GM18519 (cell line): ENCODE measurements around the gene TUBAL3.
A peak's percentile ranks its signal among the peaks of the same experiment; 100 is the strongest.
"Not testable (repeated sequence)": the region's sequence is repeated elsewhere in the genome, so short reads cannot be mapped to it uniquely, and the experiment has no call there.

Experiments
- ATAC-seq: cut with Tn5 transposase; IDR thresholded peaks from one replicate; pipeline ENCODE4 v1.9.1; 2021; ENCODE audit warnings: mild to moderate bottlenecking, moderate library complexity; ENCODE audit not compliant: unreplicated experiment, low FRiP score

Gene TUBAL3

GRCh38 chr10:5385224-5385623, 19.4 kb downstream of the TUBAL3 start:
- no peak for ATAC-seq

- ATAC-seq, result no peak
Measured at GRCh38 chr10:5381187-5381586, 23.4 kb downstream of the TUBAL3 start.

- not testable (repeated sequence) for ATAC-seq
Measured at GRCh38 chr10:5380395-5380794, 24.2 kb downstream of the TUBAL3 start.

DNA sequence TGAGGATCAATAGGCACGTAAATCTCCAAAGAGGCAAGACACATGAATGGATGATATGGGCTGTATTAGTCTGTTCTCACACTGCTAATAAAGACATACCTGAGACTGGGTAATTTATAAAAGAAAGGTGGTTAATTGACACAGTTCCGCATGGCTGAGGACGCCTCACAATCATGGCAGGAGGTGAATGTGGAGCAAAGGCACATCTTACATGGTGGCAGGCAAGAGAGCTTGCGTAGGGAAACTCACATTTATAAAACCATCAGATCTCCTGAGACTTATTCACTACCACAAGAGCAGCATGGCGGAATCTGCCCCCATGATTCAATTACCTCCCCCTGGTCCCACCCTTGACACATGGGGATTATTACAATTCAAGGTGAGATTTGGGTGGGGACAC, 25.4 kb downstream of the TUBAL3 start:
- ATAC-seq, result not testable (repeated sequence)

DNA sequence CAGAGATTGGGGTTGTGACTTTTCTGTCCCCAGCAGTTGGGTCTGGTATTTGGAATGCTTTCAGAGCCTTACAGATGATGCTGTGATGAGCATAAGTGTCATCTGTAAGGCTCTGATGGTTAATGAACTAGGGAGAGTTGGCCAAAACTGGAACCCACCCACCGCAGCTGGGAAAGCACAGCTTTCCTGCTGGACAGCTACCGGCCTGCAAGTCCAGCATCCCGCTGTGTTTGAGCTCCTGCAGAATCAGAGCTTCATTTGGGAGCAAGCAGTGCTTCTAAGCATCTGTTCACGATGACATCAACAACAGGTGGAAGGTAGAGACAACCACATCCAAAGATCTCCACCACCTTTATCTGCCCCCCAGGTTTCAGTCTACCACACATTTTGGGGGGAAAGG, 28.2 kb downstream of the TUBAL3 start:
- ATAC-seq, result no peak

DNA sequence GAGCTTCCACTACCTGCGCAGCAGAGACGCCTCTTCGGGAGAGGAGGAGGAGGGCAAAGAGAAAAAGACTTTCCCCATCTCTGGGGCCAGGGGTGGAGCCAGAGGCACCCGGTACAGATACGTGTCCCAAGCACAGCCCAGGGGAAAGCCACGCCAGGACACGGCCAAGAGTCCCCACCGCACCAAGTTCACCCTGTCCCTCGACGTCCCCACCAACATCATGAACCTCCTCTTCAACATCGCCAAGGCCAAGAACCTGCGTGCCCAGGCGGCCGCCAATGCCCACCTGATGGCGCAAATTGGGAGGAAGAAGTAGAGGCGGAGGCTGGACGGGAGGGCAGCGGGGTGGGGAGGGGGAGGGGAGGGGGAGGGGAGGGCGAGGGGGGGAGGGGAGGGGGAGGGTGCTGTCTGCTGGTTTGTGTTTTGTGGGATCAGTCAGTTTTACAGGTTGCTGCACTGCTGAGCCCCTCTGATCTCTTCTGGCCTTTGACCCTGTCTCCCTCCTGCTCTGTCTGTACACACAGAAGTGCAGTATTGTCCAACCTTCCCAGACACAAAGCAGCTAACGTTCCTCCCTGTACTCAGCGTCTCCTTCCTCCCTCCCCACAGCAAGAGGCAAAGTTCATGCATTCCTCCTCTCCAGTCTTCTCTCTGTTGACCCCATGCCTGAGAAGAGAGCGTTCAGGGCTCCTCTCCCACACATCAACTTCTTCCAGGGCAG, 30.6 kb downstream of the TUBAL3 start:
- no peak for ATAC-seq

DNA sequence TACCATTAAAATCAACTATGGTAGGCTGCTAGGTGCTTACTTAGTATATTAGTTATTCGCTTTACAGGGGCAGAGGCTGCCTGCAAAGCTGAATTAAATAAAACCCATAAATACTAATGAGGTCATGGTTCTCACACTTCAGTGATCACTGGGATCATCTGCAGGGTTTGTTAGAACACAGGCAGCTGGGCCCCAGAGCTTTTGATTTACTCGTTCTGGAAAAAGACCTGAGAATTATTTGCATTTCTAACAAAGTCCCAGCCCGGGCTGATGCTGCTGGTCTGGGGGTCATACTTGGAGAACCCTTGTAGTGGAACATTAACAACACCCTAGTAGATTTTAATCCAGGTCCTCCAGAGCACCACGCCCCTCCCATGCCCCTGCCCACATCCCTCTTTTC, 31.3 kb downstream of the TUBAL3 start:
- no peak for ATAC-seq

- ATAC-seq, result no peak
Measured at GRCh38 chr10:5370493-5371352, 33.9 kb downstream of the TUBAL3 start.

DNA sequence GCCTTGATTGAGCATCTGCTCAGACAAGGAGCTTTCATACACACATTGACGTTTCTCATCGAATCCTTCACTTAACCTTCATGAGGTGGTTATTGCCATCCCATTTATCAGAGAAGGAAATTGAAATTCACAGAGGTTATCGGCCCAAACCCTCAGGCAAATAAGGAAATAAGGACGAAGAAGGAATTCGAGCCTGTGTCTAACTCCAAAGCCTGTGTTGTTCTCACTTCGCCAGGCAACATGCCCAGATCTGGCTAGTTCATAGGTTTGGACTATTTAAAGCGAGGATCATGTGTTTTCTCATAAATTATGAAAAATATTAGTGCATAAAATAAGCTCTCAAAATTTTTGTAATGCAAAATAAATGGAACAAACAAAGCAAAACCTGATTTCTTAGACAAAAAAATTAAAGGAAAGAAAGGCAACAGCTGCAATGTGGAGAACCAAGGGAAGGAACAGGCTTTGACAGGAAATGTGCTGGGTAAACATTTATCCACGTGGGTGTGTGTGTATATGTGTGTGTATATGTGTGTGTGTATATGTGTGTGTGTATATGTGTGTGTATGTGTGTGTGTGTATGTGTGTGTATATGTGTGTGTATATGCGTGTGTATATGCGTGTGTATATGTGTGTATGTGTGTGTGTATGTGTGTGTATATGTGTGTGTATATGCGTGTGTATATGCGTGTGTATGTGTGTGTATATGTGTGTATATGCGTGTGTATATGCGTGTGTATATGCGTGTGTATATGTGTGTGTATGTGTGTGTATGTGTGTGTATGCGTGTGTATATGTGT, 35.1 kb downstream of the TUBAL3 start:
- no peak for ATAC-seq

GRCh38 chr10:5365928-5366327, 38.7 kb downstream of the TUBAL3 start:
- ATAC-seq, result no peak

DNA sequence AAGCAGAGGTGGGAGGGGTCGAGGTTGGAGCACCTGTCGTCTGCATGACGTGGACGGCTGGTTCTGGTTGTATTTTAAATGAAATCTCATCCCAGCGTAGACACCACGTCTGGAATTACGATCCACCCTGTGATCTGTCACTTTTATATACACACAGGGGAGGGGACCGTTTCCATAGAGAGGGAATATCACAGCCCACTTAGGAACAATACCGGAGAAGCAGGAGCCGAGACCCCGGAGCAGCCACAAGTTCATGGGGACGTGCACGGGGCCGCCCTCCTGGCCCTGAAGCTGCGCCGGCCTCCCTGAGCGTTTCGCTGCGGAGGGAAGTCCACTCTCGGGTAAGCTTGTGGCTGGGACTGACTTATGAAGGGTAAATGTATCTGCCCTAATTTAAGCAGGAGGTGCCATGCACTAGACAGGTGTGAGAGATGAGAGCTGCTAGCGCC, 39.7 kb downstream of the TUBAL3 start, which contains the start of gene UCN3:
UCN3 (plus strand) TSS at position 77 of the 449 bp plus-strand sequence. CDS start 8,755 bp downstream, outside the sequence.
- no peak for ATAC-seq

GRCh38 chr10:5364374-5364773, 40.3 kb downstream of the TUBAL3 start:
- ATAC-seq, result no peak

- ATAC-seq, result no peak
Measured at GRCh38 chr10:5362873-5363272, 41.8 kb downstream of the TUBAL3 start.

GRCh38 chr10:5361966-5362365, 42.7 kb downstream of the TUBAL3 start:
- no peak for ATAC-seq

GRCh38 chr10:5360318-5360915, 44.2 kb downstream of the TUBAL3 start:
- no peak for ATAC-seq

GRCh38 chr10:5356302-5356763, 48.3 kb downstream of the TUBAL3 start:
- no peak for ATAC-seq

DNA sequence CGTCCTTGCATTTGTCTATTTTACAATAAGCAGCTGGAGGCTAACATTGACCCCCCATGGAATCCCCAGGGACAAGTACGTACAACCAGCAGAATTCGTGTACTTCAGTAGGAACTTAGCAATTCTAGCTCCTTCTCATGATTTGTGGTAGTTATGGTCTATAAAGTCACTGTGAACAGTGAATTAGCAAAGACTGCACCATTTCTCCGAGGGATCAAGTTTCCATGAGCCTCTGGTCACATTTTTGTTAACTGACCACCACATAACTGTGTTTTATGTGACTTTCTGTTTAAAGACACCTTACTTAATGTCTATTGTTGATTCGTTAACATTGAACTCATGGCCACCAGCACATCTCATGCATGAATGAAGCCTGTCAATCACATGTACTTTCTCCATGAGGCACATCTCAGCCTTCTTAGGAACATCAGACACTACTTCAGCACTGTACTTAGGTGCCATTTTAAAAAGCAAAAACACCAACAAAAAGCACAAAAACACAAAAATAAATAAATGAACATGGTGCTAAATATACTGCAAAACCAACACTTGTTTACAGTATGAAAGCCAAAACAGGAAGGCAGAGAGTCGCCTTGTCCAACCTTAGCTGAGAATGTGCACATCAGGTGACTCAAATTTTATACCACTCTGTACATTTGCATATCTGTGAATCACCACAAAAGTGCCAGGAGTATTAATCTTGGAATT, 48.9 kb downstream of the TUBAL3 start:
- no peak for ATAC-seq

DNA sequence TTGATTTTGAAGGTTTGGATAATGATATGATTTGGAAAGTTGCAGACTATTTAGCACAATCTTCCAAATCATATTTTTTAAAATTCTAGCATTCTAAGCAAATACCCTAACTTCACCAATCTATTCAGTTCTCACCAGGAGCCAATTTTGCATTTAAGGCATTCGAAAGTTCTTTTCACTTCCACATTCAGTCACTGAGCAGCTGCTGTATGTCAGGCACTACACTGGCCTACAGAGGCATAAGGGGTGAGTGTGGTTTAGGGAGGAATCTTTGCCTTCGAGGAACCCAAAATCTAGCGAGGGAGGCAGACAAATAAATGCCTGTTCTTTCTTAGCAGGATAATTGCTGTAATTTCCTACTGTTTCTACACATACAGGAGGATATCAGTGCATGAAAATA, 50.6 kb downstream of the TUBAL3 start:
- peak; percentile 93 for ATAC-seq

DNA sequence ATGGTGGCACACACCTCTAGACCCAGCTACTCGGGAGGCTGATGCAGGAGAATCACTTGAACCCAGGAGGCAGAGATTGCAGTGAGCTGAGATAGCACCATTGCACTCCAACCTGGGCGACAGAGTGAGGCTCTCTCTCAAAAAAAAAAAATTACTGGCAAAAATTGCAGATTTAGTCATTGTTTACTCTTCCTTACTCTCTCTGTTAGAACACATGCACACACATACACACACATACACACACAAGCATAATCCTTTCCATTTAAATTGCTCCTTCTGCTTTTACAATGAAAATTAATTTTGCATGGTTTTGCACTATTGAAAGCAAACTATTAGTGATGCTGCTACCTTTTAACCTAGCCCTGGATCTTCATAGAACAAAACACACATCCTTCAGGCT, 55.3 kb downstream of the TUBAL3 start:
- ATAC-seq, result no peak

DNA sequence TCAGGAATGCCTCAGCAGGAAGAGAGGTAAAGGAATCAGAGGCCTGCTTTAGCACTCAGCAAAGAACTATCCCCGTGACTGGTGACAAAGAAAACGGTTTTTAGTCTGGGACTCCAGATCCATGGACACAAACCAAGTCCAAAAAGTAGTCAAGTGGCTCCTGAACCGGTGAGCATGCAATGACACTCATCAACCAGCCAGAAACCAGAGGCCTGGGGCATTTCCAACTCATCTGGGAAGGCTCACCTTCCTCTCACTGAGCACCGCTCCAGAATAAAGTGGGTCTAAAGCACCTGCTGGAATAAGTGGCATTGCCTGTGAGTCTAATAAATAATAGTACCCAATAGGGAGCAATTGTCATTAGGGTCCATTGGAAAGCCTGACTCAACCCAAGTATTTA, 57.7 kb downstream of the TUBAL3 start:
- ATAC-seq, result no peak
